Colonic mucosa (tissue), 4 donors: ENCODE data around the gene WNK1. TPM values are rescaled to one million over a fixed set of nuclear protein-coding genes. Genes with fewer than 3 reads are reported as not detected.

Experiments used
- DNase-seq: peaks from one replicate; pipeline ENCODE4 v3.0.0-alpha.2; 2020
- H3K27ac ChIP-seq: fragments of 200-600 bp; one replicate; pipeline ENCODE4 v1.8.0; 2021
- H3K27me3 ChIP-seq: fragments of 200-600 bp; one replicate; pipeline ENCODE4 v1.8.0; 2021
- H3K36me3 ChIP-seq: fragments of 200-600 bp; one replicate; pipeline ENCODE4 v1.8.0; 2021
- H3K4me1 ChIP-seq: fragments of 200-600 bp; one replicate; pipeline ENCODE4 v1.8.0; 2021; ENCODE audit warnings: mild to moderate bottlenecking
- H3K4me3 ChIP-seq: fragments of 200-600 bp; one replicate; pipeline ENCODE4 v1.8.0; 2021
- H3K9ac ChIP-seq, 2 donors: one replicate each; pipeline ENCODE4 v1.7.0; 2013; ENCODE audit warnings: control low read depth in 2 of 2, low read depth in 2 of 2, low read length in 2 of 2
- H3K9me3 ChIP-seq: fragments of 200-600 bp; one replicate; pipeline ENCODE4 v1.8.0; 2021
- CTCF ChIP-seq: fragments of 200-600 bp; IDR thresholded peaks from one replicate; pipeline ENCODE4 v1.8.0; 2022; ENCODE audit warnings: antibody characterized with exemption, mild to moderate bottlenecking
- intact Hi-C: fragments of 100-400 bp; cut with DNase I; formaldehyde crosslinking; loops from one replicate; pipeline ENCODE4 v1.14.1; 2022
- total RNA-seq, 2 donors: library from RNA; stranded (reverse); fragmentation: NEBNext Ultra II Directional in 1 of 2; extraction: Animal tissue kit (Norgen Biotek cat#: 25700) in 1 of 2; gene quantifications; one replicate each; pipeline ENCODE4 v1.2.1, GENCODE V29; 2021
- donor health status: healthy.
- donor health status: DM: no; HTN: no; CAD: no.
- donor health status: DM: no; HTN: no; CAD: no.

The WNK1 gene
- total RNA-seq, 2 donors from 2014 or later: 81.8 to 85.8 TPM

GRCh38 chr12:828726-829395 lies 76.5 kb downstream of the WNK1 start:
- no peak for TF ChIP-seq CTCF
- no peak overlapping the region for H3K9ac ChIP-seq
- H3K36me3 ChIP-seq: no peaks in the 10 kb centered on the region
- intact Hi-C loops: loop anchor here (10.0 kb wide), 1 partner anchor 266 kb away; no protein-coding TSS in a partner anchor
- no peak for DNase-seq
- H3K27me3 ChIP-seq: no peaks in the 10 kb centered on the region
- no peaks in the 10 kb centered on the region for H3K9me3 ChIP-seq
- no peaks in the 10 kb centered on the region for H3K4me1 ChIP-seq
- no peak overlapping the region for H3K4me3 ChIP-seq
- H3K27ac ChIP-seq: no peak overlapping the region

GRCh38 chr12:830111-830867 lies 77.9 kb downstream of the WNK1 start:
- intact Hi-C loops: no loop called here

GRCh38 chr12:835754-836518 lies 83.6 kb downstream of the WNK1 start:
- intact Hi-C loops: no loop called here
- Histone ChIP-seq H3K4me1 (no peaks in the 10 kb centered on the region), H3K36me3 (no peaks in the 10 kb centered on the region), H3K4me3 (no peak overlapping the region), H3K27ac (no peak overlapping the region), H3K27me3 (no peaks in the 10 kb centered on the region), H3K9me3 (no peaks in the 10 kb centered on the region), H3K9ac (no peak overlapping the region)
- no peak for TF ChIP-seq CTCF
- no peak for DNase-seq

More at GRCh38 chr12:830111-830867, 77.9 kb downstream of the WNK1 start:
- DNase-seq: no peak
- Histone ChIP-seq H3K36me3 (no peaks in the 10 kb centered on the region), H3K27me3 (no peaks in the 10 kb centered on the region), H3K4me3 (no peak overlapping the region), H3K4me1 (no peaks in the 10 kb centered on the region), H3K9ac (no peak overlapping the region), H3K27ac (no peak overlapping the region), H3K9me3 (no peaks in the 10 kb centered on the region)
- no peak for TF ChIP-seq CTCF

GRCh38 chr12:836952-837351 lies 84.6 kb downstream of the WNK1 start:
- Histone ChIP-seq H3K27ac (no peak overlapping the region), H3K9me3 (no peaks in the 10 kb centered on the region), H3K4me1 (no peaks in the 10 kb centered on the region), H3K4me3 (no peak overlapping the region), H3K9ac (no peak overlapping the region), H3K36me3 (no peaks in the 10 kb centered on the region), H3K27me3 (no peaks in the 10 kb centered on the region)
- no peak for TF ChIP-seq CTCF
- intact Hi-C loops: no loop called here
- no peak for DNase-seq

- Histone ChIP-seq H3K9ac (no peak overlapping the region), H3K9me3 (no peaks in the 10 kb centered on the region), H3K27ac (no peak overlapping the region), H3K27me3 (no peaks in the 10 kb centered on the region), H3K36me3 (no peaks in the 10 kb centered on the region), H3K4me3 (no peak overlapping the region), H3K4me1 (no peaks in the 10 kb centered on the region)
- no peak for DNase-seq
- TF ChIP-seq CTCF: no peak
- intact Hi-C loops: no loop called here
Measured at GRCh38 chr12:837548-837947, 85.2 kb downstream of the WNK1 start.
